ENCODE measurements around the gene S100B. TPM values are rescaled to one million over a fixed set of nuclear protein-coding genes. Genes with fewer than 3 reads are reported as not detected.

S100B gene
- total RNA-seq, 1 experiment from 2014 or later, result not detected

GRCh38 chr21:46553993-46554392, 50.9 kb downstream of the S100B start:
- Histone ChIP-seq H3K27me3 (replicated peaks; ENCODE audit: control insufficient read depth, insufficient read depth, low read length) (no peaks in the 10 kb centered on the region), H3K4me3 (ENCODE audit: low read depth, low read length) (no peak overlapping the region), H3K4me1 (no peaks in the 10 kb centered on the region), H3K9me3 (no peaks in the 10 kb centered on the region), H3K36me3 (ENCODE audit: control insufficient read depth, insufficient read depth, low read length) (no peaks in the 10 kb centered on the region; the same call in 1 of the 2 replicates)
- BruUV-seq (replicated peaks), result no TSS peak
- Mint-ChIP-seq H3K4me3 (ENCODE audit: unreplicated experiment) (no peak overlapping the region), H3K27me3 (ENCODE audit: insufficient read depth, unreplicated experiment) (no peaks in the 10 kb centered on the region), H3K9me3 (ENCODE audit: unreplicated experiment) (no peaks in the 10 kb centered on the region), H3K36me3 (ENCODE audit: insufficient read depth, unreplicated experiment) (peaks cover 21% of the 10 kb centered on the region), H3K4me1 (ENCODE audit: low read depth, unreplicated experiment) (no peaks in the 10 kb centered on the region), H3K27ac (ENCODE audit: unreplicated experiment) (no peak overlapping the region)
- ChIA-PET POLR2A (no interaction called here), CTCF (no interaction called here)
- intact Hi-C loops (cut with micrococcal nuclease; ENCODE audit: unreplicated experiment), result no loop called here
- no peak for DNase-seq
- no peak for TF ChIP-seq CTCF (IDR thresholded peaks at IDR 0.05; ENCODE audit: insufficient read depth in 1 of 2, low read depth in 1 of 2, low read length in 1 of 2, severe bottlenecking in 1 of 2, unreplicated experiment in 1 of 2)

DNA sequence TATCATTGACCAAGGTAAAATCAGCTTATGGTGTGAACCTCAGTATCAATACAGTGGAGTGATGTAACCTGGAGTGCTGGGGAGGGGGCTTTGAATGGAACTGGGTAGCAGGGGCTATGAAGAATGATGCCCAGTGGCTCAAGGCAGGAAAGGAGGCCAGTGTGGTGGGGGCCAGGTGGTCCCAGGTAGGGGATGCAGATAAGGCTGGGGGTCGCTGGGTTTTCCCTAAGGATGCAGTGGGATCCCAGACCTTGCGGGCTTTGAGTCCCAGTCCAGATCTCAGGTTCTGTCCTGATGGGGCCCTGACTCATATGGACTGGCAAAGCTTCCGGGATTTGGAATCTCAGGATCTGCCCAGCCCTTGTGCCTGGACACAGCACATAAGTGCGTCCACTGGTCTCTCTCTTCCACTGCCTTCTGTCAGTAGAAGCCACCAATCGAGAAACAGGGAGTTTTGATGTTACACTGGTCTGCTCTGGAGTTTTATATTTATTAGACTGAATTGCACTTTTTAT, 52.0 kb downstream of the S100B start:
- Mint-ChIP-seq H3K4me3 (ENCODE audit: unreplicated experiment) (no peak overlapping the region), H3K4me1 (ENCODE audit: low read depth, unreplicated experiment) (no peaks in the 10 kb centered on the region), H3K27ac (ENCODE audit: unreplicated experiment) (no peak overlapping the region), H3K36me3 (ENCODE audit: insufficient read depth, unreplicated experiment) (peaks cover 18% of the 10 kb centered on the region), H3K9me3 (ENCODE audit: unreplicated experiment) (no peaks in the 10 kb centered on the region), H3K27me3 (ENCODE audit: insufficient read depth, unreplicated experiment) (no peaks in the 10 kb centered on the region)
- POLR2A ChIA-PET, result no interaction called here
- Histone ChIP-seq H3K36me3 (ENCODE audit: control insufficient read depth, insufficient read depth, low read length) (no peaks in the 10 kb centered on the region; the same call in 1 of the 2 replicates), H3K4me1 (no peaks in the 10 kb centered on the region), H3K9me3 (no peaks in the 10 kb centered on the region), H3K4me3 (ENCODE audit: low read depth, low read length) (no peak overlapping the region), H3K27me3 (replicated peaks; ENCODE audit: control insufficient read depth, insufficient read depth, low read length) (no peaks in the 10 kb centered on the region)
- intact Hi-C loops (cut with micrococcal nuclease; ENCODE audit: unreplicated experiment), result no loop called here
- no peak for DNase-seq
- no peak for TF ChIP-seq CTCF (IDR thresholded peaks at IDR 0.05; ENCODE audit: insufficient read depth in 1 of 2, low read depth in 1 of 2, low read length in 1 of 2, severe bottlenecking in 1 of 2, unreplicated experiment in 1 of 2)
- CTCF ChIA-PET, result no interaction called here
- BruUV-seq (replicated peaks), result no TSS peak

DNA sequence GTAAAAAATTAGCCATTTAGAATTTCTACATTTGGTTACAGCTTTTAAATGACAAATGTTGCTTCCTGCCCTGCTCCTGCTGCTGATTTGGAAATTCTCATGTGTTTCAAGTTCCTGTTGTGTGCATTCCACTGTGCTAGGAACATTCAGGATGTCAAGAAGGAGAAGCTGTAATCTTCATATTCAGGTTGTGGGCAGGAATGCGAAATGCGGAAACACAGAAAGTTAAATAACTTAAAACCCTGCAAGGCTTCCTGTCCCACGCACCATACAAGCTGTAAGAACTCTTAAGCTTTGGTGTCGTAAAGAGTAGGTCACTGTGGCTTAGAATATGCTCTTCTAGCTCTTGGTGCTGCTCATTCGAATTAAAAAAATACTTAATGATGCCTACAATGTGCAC, 52.6 kb downstream of the S100B start:
- Mint-ChIP-seq H3K9me3 (ENCODE audit: unreplicated experiment) (no peaks in the 10 kb centered on the region), H3K27ac (ENCODE audit: unreplicated experiment) (no peak overlapping the region), H3K36me3 (ENCODE audit: insufficient read depth, unreplicated experiment) (peaks cover 22% of the 10 kb centered on the region), H3K4me1 (ENCODE audit: low read depth, unreplicated experiment) (no peaks in the 10 kb centered on the region), H3K27me3 (ENCODE audit: insufficient read depth, unreplicated experiment) (no peaks in the 10 kb centered on the region), H3K4me3 (ENCODE audit: unreplicated experiment) (no peak overlapping the region)
- H3K9me3 ChIP-seq, result no peaks in the 10 kb centered on the region
- CTCF ChIA-PET, result no interaction called here
- no peak for DNase-seq
- H3K27me3 ChIP-seq (replicated peaks; ENCODE audit: control insufficient read depth, insufficient read depth, low read length), result no peaks in the 10 kb centered on the region
- H3K4me1 ChIP-seq, result no peaks in the 10 kb centered on the region
- H3K36me3 ChIP-seq (ENCODE audit: control insufficient read depth, insufficient read depth, low read length), result no peaks in the 10 kb centered on the region; the same call in 1 of the 2 replicates
- POLR2A ChIA-PET, result no interaction called here
- no peak overlapping the region for H3K4me3 ChIP-seq (ENCODE audit: low read depth, low read length)
- intact Hi-C loops (cut with micrococcal nuclease; ENCODE audit: unreplicated experiment), result no loop called here
- no peak for TF ChIP-seq CTCF (IDR thresholded peaks at IDR 0.05; ENCODE audit: insufficient read depth in 1 of 2, low read depth in 1 of 2, low read length in 1 of 2, severe bottlenecking in 1 of 2, unreplicated experiment in 1 of 2)
- BruUV-seq (replicated peaks), result no TSS peak

Data from Caco-2 (cell line).